IMR-90 (cell line): ENCODE results near the gene DMAC1. TPM values are rescaled to one million over a fixed set of nuclear protein-coding genes. Genes with fewer than 3 reads are reported as not detected.

Experiments used
- ATAC-seq: fragments of 200-7000 bp; cut with Tn5 transposase; 2 replicates; pipeline ENCODE4 v1.9.1; 2020; ENCODE audit warnings: low read depth, mild to moderate bottlenecking, moderate library complexity
- BruUV-seq: library from RNA; stranded (reverse); fragments of 400-500 nt; replicated peaks from 2 replicates; lab custom pipeline; 2021; lab: Mats Ljungman, UMichigan
- CTCF ChIA-PET: fragments of 300-600 bp; formaldehyde crosslinking; extraction: SDS; loops from one replicate; lab custom pipeline; 2021; ENCODE audit warnings: antibody characterized with exemption; lab: Yijun Ruan, JAX
- POLR2A ChIA-PET: fragments of 300-600 bp; sonication (Branson Sonifier 250); formaldehyde crosslinking; loops from one replicate; lab custom pipeline; 2022; ENCODE audit warnings: antibody characterized with exemption; ENCODE audit not compliant: unreplicated experiment; lab: Charles Lee
- DNase-seq: peaks from one replicate; pipeline ENCODE4 v3.0.0; 2013
- H2AFZ ChIP-seq: replicated peaks from 2 replicates; pipeline ENCODE3; 2013; ENCODE audit warnings: low read length, mild to moderate bottlenecking; ENCODE audit not compliant: poor library complexity
- H2AK5ac ChIP-seq: 2 replicates; pipeline ENCODE4 v1.6.1; 2013; ENCODE audit warnings: low read depth, low read length, inconsistent platforms
- H2AK9ac ChIP-seq: replicated peaks from 2 replicates; pipeline ENCODE3; 2013; ENCODE audit warnings: mild to moderate bottlenecking, low read depth, low read length, moderate library complexity; ENCODE audit not compliant: poor library complexity
- H2BK120ac ChIP-seq: 2 replicates; pipeline ENCODE4 v1.6.1; 2013; ENCODE audit warnings: low read depth, low read length, inconsistent platforms
- H2BK15ac ChIP-seq: 3 replicates; pipeline ENCODE4 v1.6.1; 2013; ENCODE audit warnings: low read depth, low read length, inconsistent platforms
- H2BK20ac ChIP-seq: 2 replicates; pipeline ENCODE4 v1.6.1; 2013; ENCODE audit warnings: low read depth, mild to moderate bottlenecking, inconsistent platforms, low read length, moderate library complexity
- H2BK5ac ChIP-seq: 2 replicates; pipeline ENCODE4 v1.6.1; 2013; ENCODE audit warnings: mild to moderate bottlenecking, low read depth, low read length, inconsistent platforms; ENCODE audit not compliant: poor library complexity, severe bottlenecking
- H3K14ac ChIP-seq: replicated peaks from 2 replicates; pipeline ENCODE4 v1.6.1; 2013; ENCODE audit warnings: low read depth, low read length, inconsistent platforms
- H3K18ac ChIP-seq: 2 replicates; pipeline ENCODE4 v1.6.1; 2013; ENCODE audit warnings: low read depth, low read length, control low read depth
- H3K23ac ChIP-seq: 2 replicates; pipeline ENCODE4 v1.6.1; 2013; ENCODE audit warnings: low read depth, low read length, inconsistent platforms
- H3K27ac ChIP-seq: 2 replicates; pipeline ENCODE4 v1.5.1; 2013; ENCODE audit warnings: mild to moderate bottlenecking, control low read depth, low read length; ENCODE audit not compliant: insufficient read depth
- H3K27me3 ChIP-seq: 2 replicates; pipeline ENCODE4 v1.6.1; 2013; ENCODE audit warnings: low read length; ENCODE audit not compliant: control insufficient read depth, insufficient read depth
- H3K36me3 ChIP-seq: 2 replicates; pipeline ENCODE4 v1.6.1; 2013; ENCODE audit warnings: low read length, mixed read lengths; ENCODE audit not compliant: control insufficient read depth, insufficient read depth
- H3K4ac ChIP-seq: 2 replicates; pipeline ENCODE4 v1.6.1; 2013; ENCODE audit warnings: low read depth, low read length, inconsistent platforms
- H3K4me1 ChIP-seq: 2 replicates; pipeline ENCODE4 v1.6.1; 2013; ENCODE audit warnings: low read length, mixed read lengths; ENCODE audit not compliant: control insufficient read depth, insufficient read depth
- H3K4me2 ChIP-seq: 2 replicates; pipeline ENCODE4 v1.6.1; 2013; ENCODE audit warnings: low read depth, mild to moderate bottlenecking, control low read depth, low read length, moderate library complexity
- H3K4me3 ChIP-seq: 2 replicates; pipeline ENCODE4 v1.5.1; 2013; ENCODE audit warnings: low read depth, mild to moderate bottlenecking, control low read depth, low read length, moderate library complexity; ENCODE audit not compliant: insufficient read depth
- H3K56ac ChIP-seq: 2 replicates; pipeline ENCODE4 v1.6.1; 2013; ENCODE audit warnings: low read length, inconsistent platforms; ENCODE audit not compliant: insufficient read depth; ENCODE audit errors: extremely low read depth
- H3K79me1 ChIP-seq, 2 experiments: 2 replicates each; pipeline ENCODE4 v1.6.1; 2013; ENCODE audit warnings: low read length in 2 of 2, inconsistent platforms in 1 of 2, low read depth in 1 of 2
- H3K9ac ChIP-seq: 2 replicates; pipeline ENCODE4 v1.6.1; 2013; ENCODE audit warnings: low read depth, low read length, control low read depth
- H3K9me1 ChIP-seq: 2 replicates; pipeline ENCODE4 v1.6.1; 2013; ENCODE audit warnings: low read length, inconsistent platforms; ENCODE audit not compliant: insufficient read depth
- H3K9me3 ChIP-seq: 2 replicates; pipeline ENCODE4 v1.6.1; 2013; ENCODE audit warnings: low read length; ENCODE audit not compliant: control insufficient read depth, insufficient read depth
- H4K20me1 ChIP-seq: 2 replicates; pipeline ENCODE4 v1.6.1; 2013; ENCODE audit warnings: low read length, inconsistent platforms; ENCODE audit not compliant: insufficient read depth
- H4K5ac ChIP-seq: 2 replicates; pipeline ENCODE4 v1.6.1; 2013; ENCODE audit warnings: mild to moderate bottlenecking, low read depth, low read length, control low read depth
- H4K8ac ChIP-seq, 2 experiments: 2 replicates each; pipeline ENCODE4 v1.6.1; 2013; ENCODE audit warnings: low read depth in 2 of 2, low read length in 2 of 2, control low read depth in 1 of 2, inconsistent platforms in 1 of 2
- H4K91ac ChIP-seq: 2 replicates; pipeline ENCODE4 v1.6.1; 2013; ENCODE audit warnings: low read depth, low read length, inconsistent platforms; ENCODE audit not compliant: insufficient read depth
- BHLHE40 ChIP-seq: fragments of 150-350 bp; IDR thresholded peaks from 2 replicates; pipeline ENCODE4 v1.6.1; 2016; ENCODE audit warnings: mild to moderate bottlenecking, low read depth, low read length
- CEBPB ChIP-seq: IDR thresholded peaks from 2 replicates; pipeline ENCODE4 v1.6.1; 2012; ENCODE audit warnings: low read depth, low read length, improper control_type of control experiment
- CHD1 ChIP-seq: IDR thresholded peaks from 2 replicates; pipeline ENCODE4 v1.6.1; 2012; ENCODE audit warnings: low read depth, low read length, improper control_type of control experiment
- FOS ChIP-seq: fragments of 150-350 bp; IDR thresholded peaks from 2 replicates; pipeline ENCODE4 v1.6.1; 2016; ENCODE audit warnings: low read depth, low read length
- MAFK ChIP-seq: IDR thresholded peaks from 2 replicates; pipeline ENCODE4 v1.6.1; 2012; ENCODE audit warnings: low read depth, low read length, improper control_type of control experiment
- MAZ ChIP-seq: IDR thresholded peaks from 2 replicates; pipeline ENCODE4 v1.6.1; 2012; ENCODE audit warnings: low read depth, mild to moderate bottlenecking, low read length, improper control_type of control experiment, moderate library complexity, borderline replicate concordance
- MXI1 ChIP-seq: IDR thresholded peaks from 2 replicates; pipeline ENCODE4 v1.6.1; 2012; ENCODE audit warnings: low read depth, mild to moderate bottlenecking, low read length, moderate library complexity, borderline replicate concordance
- NFE2L2 ChIP-seq: fragments of 150-350 bp; IDR thresholded peaks from 2 replicates; pipeline ENCODE4 v1.6.1; 2016; ENCODE audit warnings: low read depth, mild to moderate bottlenecking, low read length
- POLR2A ChIP-seq: IDR thresholded peaks from 2 replicates; pipeline ENCODE4 v1.6.1; 2012; ENCODE audit warnings: mild to moderate bottlenecking, low read depth, low read length
- RAD21 ChIP-seq: IDR thresholded peaks from 2 replicates; pipeline ENCODE4 v1.6.1; 2012; ENCODE audit warnings: low read length, improper control_type of control experiment
- RCOR1 ChIP-seq: IDR thresholded peaks from 2 replicates; pipeline ENCODE4 v1.6.1; 2012; ENCODE audit warnings: mild to moderate bottlenecking, low read length, improper control_type of control experiment; ENCODE audit not compliant: insufficient replicate concordance
- RFX5 ChIP-seq: IDR thresholded peaks from 2 replicates; pipeline ENCODE4 v1.8.0; 2012; ENCODE audit warnings: low read depth, mild to moderate bottlenecking, low read length, moderate library complexity
- SMC3 ChIP-seq: fragments of 150-350 bp; IDR thresholded peaks from 2 replicates; pipeline ENCODE4 v1.6.1; 2016; ENCODE audit warnings: low read depth, mild to moderate bottlenecking, antibody characterized with exemption, low read length, moderate library complexity
- WGBS, 2 experiments: methylation state at CpG; one replicate each; pipeline versions ENCODE4 v1.1.5 to v1.1.7; 2013; ENCODE audit warnings: missing lambda C conversion rate in 2 of 2; ENCODE audit not compliant: insufficient read length in 1 of 2; ENCODE audit errors: extremely low coverage in 2 of 2; 5-methylcytosine and 5-hydroxymethylcytosine counted together
- dilution Hi-C: fragments of 300-500 bp; cut with HindIII; formaldehyde crosslinking; loops from one replicate; pipeline ENCODE4 v1.14.3; 2018; ENCODE audit warnings: low sequenced_read_pairs; ENCODE audit not compliant: unreplicated experiment
- in situ Hi-C: fragments of 300-500 bp; cut with MboI; formaldehyde crosslinking; loops from 3 replicates; pipeline ENCODE4 v1.14.3; 2019; ENCODE audit warnings: low sequenced_read_pairs, inconsistent platforms, mixed read lengths
- intact Hi-C: fragments of 100-400 bp; cut with micrococcal nuclease; formaldehyde crosslinking; loops from 2 replicates; pipeline ENCODE4 v1.10.0; 2022
- polyA plus RNA-seq, 3 experiments: library from polyadenylated mRNA; depleted of rRNA; stranded (reverse); fragments of >200 nt; gene quantifications; 2 replicates each; pipeline ENCODE4 v1.2.3, GENCODE V29; 2012; ENCODE audit warnings: low replicate concordance in 1 of 3
- total RNA-seq: library from RNA; depleted of rRNA; stranded (reverse); fragments of >200 nt; gene quantifications from 2 replicates; pipeline ENCODE4 v1.2.3, GENCODE V29; 2012
- TF ChIP-seq, protein P1 (sequence below): fragments of 150-350 bp; IDR thresholded peaks from 2 replicates; pipeline ENCODE4 v1.6.1; 2017; ENCODE audit warnings: mild to moderate bottlenecking, antibody characterized with exemption, low read length, low read depth
- TF ChIP-seq, protein P2 (sequence below): conservative IDR thresholded peaks from 2 replicates; pipeline ENCODE4 v1.5.1; 2012; ENCODE audit warnings: mild to moderate bottlenecking, low read depth, low read length, improper control_type of control experiment
- TF ChIP-seq, protein P3 (sequence below): fragments of 150-350 bp; IDR thresholded peaks from 2 replicates; pipeline ENCODE4 v1.6.1; 2016; ENCODE audit warnings: low read depth, mild to moderate bottlenecking, low read length, moderate library complexity, borderline replicate concordance

Gene DMAC1
- total and polyA plus RNA-seq, 2 of the 4 experiments (the other 2 are of a cell fraction): 8.1 to 14.5 TPM

DNA sequence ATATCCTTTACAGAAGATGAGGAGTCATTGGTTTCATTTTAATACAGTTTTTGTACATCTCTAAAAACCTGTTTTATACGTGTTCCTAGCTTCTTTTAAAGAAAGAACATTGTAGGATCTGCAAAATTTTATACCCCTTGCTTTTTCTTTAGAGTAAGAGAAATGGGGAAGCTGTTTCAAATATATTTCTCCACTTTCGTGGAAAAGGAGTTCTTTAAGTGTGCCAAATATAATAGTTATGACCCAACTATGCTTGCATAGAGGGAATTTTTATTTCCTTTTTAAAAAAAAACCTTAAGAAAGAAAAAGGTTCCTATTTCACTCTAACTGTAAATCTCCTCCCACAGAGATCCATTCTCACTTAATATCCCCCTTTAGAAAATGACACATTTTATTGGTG lies 27.5 kb upstream of the DMAC1 start:
- Histone ChIP-seq H3K4me1 (no peaks in the 10 kb centered on the region), H2BK120ac (no peak overlapping the region), H3K4ac (no peak overlapping the region), H3K56ac (no peak overlapping the region), H3K9me1 (no peaks in the 10 kb centered on the region), H4K91ac (no peak overlapping the region), H3K14ac (no peak overlapping the region), H2AFZ (no peak overlapping the region), H3K9me3 (no peaks in the 10 kb centered on the region), H4K8ac (no peak overlapping the region), H3K27me3 (no peaks in the 10 kb centered on the region), H3K23ac (no peak overlapping the region), H3K9ac (no peak overlapping the region), H4K5ac (no peak overlapping the region), H2BK15ac (no peak overlapping the region), H3K18ac (no peak overlapping the region), H2AK5ac (no peak overlapping the region), H2BK5ac (no peak overlapping the region), H2BK20ac (no peak overlapping the region), H2AK9ac (no peak overlapping the region), H3K4me3 (no peak overlapping the region), H3K36me3 (no peaks in the 10 kb centered on the region), H3K79me1 (no peaks in the 10 kb centered on the region), H3K27ac (no peak overlapping the region), H3K4me2 (no peak overlapping the region), H4K20me1 (no peaks in the 10 kb centered on the region)
- in situ Hi-C loops: no loop called here
- no TSS peak for BruUV-seq
- whole genome bisulfite sequencing, 2 experiments: no CpG with 5 or more reads among the region's 2 CpGs
- no peak for ATAC-seq
- DNase-seq: no peak
- CTCF ChIA-PET: no interaction called here
- TF ChIP-seq SMC3 (no peak), CHD1 (no peak), MXI1 (no peak), RAD21 (no peak), CEBPB (no peak), NFE2L2 (no peak), BHLHE40 (no peak), POLR2A (no peak), RFX5 (no peak), MAZ (no peak), FOS (no peak), MAFK (no peak), RCOR1 (no peak)
- TF ChIP-seq, protein P1, sequence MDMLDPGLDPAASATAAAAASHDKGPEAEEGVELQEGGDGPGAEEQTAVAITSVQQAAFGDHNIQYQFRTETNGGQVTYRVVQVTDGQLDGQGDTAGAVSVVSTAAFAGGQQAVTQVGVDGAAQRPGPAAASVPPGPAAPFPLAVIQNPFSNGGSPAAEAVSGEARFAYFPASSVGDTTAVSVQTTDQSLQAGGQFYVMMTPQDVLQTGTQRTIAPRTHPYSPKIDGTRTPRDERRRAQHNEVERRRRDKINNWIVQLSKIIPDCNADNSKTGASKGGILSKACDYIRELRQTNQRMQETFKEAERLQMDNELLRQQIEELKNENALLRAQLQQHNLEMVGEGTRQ: no peak
- TF ChIP-seq, protein P2, sequence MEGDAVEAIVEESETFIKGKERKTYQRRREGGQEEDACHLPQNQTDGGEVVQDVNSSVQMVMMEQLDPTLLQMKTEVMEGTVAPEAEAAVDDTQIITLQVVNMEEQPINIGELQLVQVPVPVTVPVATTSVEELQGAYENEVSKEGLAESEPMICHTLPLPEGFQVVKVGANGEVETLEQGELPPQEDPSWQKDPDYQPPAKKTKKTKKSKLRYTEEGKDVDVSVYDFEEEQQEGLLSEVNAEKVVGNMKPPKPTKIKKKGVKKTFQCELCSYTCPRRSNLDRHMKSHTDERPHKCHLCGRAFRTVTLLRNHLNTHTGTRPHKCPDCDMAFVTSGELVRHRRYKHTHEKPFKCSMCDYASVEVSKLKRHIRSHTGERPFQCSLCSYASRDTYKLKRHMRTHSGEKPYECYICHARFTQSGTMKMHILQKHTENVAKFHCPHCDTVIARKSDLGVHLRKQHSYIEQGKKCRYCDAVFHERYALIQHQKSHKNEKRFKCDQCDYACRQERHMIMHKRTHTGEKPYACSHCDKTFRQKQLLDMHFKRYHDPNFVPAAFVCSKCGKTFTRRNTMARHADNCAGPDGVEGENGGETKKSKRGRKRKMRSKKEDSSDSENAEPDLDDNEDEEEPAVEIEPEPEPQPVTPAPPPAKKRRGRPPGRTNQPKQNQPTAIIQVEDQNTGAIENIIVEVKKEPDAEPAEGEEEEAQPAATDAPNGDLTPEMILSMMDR: no peak
- TF ChIP-seq, protein P3, sequence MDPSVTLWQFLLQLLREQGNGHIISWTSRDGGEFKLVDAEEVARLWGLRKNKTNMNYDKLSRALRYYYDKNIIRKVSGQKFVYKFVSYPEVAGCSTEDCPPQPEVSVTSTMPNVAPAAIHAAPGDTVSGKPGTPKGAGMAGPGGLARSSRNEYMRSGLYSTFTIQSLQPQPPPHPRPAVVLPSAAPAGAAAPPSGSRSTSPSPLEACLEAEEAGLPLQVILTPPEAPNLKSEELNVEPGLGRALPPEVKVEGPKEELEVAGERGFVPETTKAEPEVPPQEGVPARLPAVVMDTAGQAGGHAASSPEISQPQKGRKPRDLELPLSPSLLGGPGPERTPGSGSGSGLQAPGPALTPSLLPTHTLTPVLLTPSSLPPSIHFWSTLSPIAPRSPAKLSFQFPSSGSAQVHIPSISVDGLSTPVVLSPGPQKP: no peak
- intact Hi-C loops: no loop called here
- dilution Hi-C loops: no loop called here
- POLR2A ChIA-PET: no interaction called here
